SW 1271 (cell line): ENCODE data around the gene ANKRD40.
"Not testable (repeated sequence)": the region's sequence is repeated elsewhere in the genome, so short reads cannot be mapped to it uniquely, and the experiment has no call there.

ENCODE experiments used
- DNase-seq, 2 experiments: peaks; one replicate each; lab custom pipeline; 2025; lab: John Stamatoyannopoulos, UW

Gene ANKRD40, protein sequence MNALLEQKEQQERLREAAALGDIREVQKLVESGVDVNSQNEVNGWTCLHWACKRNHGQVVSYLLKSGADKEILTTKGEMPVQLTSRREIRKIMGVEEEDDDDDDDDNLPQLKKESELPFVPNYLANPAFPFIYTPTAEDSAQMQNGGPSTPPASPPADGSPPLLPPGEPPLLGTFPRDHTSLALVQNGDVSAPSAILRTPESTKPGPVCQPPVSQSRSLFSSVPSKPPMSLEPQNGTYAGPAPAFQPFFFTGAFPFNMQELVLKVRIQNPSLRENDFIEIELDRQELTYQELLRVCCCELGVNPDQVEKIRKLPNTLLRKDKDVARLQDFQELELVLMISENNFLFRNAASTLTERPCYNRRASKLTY

DNA sequence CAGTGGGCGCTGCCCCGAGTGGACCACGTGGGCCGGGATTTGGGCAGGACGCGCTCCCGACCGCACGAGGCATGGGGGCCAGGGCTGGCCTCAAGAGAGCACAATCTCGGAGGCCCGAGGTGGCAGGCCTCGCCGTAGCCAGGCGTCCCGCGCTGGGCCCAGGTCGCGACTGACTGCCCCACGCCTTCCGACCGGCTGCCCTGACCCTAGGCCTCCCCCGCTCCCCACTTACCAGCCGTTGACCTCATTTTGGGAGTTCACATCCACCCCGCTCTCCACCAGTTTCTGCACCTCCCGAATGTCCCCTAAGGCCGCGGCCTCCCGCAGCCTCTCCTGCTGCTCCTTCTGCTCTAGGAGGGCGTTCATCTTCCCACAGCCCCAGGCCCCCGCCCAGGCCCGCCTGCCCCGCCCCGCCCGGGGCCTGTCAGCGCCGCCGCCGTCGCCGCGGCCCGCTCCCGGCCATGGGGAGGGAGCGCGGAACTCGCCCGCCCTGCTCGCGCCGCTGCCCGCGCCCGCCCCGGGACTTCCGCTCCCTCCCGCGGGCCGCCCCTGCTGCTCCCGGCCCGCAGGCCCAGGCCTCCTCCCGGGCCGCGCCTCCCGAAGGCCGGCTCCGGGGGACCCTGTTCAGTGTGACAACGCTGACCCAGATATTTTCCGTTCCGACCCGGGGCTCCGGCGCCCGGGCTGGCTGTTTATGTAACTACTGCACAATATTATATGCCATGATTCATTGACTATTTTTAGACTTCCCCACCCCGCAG lies at the start of gene ANKRD40:
TSS of gene ANKRD40 (minus strand) at position 626 of the 761 bp plus-strand sequence. CDS start at position 366, 260 bp downstream.
- peak; percentile 32 to 88 for DNase-seq

DNA sequence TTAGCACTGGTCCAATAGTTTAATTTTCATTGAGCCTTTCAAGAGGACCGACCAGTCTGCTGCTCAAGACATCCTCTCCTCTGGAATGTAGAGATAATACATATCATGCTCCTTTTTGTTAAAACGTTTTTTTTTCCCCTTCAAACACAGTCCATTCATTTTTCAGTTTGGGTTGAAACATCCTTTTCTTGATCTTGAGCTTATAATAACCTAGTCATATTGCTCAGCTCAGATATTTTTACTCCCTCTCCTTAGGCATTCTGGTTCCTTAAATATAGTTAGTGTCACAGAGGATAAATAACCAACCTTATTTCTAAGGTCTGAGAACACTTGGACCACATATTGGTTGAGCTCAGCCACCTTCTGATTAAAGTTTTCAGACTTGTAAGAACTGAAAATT lies 46.8 kb upstream of the ANKRD40 start:
- DNase-seq, result no peak

DNA sequence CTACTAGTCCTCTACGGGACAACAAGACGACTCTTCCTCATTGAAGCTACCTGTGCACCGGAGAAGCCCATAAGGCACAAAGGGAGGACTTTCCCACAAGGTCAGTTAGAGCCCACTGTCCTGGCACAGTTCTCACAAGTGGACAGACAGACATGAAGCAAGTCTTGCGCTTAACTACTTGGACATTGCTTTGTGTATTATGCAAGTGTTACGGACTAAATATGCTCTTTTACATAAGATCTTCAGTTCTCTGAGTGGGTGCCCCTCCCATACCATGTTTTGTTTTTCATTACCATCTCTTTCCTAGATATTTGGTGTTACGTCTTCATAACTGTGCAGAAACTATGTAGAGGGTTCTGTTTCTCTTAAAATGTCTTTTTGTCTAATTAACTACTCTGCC lies 41.5 kb upstream of the ANKRD40 start:
- no peak for DNase-seq

DNA sequence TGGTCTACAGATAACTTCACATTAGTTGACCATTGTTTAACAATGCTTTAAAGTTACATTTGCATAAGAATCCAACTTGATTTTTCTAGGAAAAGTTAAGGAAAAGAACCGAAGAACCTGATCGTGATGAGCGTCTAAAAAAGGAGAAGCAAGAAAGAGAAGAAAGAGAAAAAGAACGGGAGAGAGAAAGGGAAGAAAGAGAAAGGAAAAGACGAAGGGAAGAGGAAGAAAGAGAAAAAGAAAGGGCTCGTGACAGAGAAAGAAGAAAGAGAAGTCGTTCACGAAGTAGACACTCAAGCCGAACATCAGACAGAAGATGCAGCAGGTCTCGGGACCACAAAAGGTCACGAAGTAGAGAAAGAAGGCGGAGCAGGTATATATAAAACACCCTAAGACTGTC lies 37.9 kb upstream of the ANKRD40 start:
- no peak for DNase-seq

DNA sequence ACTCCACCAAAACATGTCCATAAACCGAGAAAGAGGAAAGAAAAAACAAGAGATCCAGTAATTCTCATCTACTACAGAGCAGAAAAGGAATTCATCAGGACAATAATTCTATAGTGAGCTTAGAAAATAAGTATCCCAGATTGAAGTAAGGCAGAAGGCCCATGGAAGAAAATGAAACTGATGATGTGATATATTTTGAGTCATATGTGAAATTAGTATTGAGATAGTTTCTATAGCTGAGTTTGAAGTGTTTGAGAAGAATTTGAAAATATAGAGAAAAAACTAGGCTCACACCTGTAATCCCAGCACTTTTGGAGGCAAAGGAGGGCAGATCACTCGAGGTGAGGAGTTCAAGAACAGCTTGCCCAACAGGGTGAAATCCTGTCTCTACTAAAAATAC lies 31.4 kb upstream of the ANKRD40 start:
- no peak for DNase-seq

DNA sequence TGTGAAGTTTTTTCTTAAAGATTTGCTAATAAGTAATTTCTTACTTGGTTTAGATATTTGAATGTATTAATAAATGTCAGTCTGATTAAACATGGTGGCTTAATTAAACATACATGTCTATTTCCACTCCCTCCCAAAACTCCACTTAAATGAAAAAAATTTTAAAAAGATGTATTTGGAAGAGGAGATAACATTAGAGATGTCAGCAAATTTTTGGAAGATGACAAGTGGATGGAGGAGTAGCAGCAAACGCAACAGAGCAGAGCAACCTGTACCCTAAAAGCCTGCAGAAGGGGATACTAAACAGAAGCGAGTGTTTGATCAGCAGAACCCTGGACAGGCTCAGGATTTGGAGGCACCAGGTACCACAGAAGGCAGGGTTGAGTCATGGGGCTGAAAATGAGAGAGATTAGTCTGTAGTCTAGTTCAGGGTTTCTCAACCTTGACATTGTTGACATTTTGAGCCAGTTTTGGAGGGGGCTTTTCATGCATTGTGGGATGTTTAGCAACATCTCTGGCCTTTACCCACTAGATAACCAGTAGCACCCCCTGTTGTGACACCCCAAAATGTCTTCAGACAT lies 29.5 kb upstream of the ANKRD40 start:
- no peak for DNase-seq

DNA sequence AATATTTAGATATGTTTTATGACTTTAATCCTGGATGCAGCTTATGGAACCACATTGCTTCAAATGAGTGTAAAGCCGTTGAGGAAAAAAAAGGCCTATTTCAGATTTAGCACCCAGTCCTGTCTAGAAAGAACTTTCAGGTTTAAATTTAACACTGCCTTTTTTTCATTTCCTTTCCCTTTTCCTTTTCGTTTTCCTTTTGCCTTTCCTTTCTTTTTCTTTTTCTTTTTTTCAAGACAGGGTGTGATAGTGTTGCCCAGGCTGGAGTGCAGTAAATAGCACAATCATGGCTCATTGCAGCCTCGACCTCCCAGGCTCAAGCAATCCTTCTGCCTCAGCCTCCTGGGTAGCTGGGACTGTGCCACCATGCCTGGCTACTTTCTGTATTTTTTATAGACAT lies 27.6 kb upstream of the ANKRD40 start:
- DNase-seq, result no peak

DNA sequence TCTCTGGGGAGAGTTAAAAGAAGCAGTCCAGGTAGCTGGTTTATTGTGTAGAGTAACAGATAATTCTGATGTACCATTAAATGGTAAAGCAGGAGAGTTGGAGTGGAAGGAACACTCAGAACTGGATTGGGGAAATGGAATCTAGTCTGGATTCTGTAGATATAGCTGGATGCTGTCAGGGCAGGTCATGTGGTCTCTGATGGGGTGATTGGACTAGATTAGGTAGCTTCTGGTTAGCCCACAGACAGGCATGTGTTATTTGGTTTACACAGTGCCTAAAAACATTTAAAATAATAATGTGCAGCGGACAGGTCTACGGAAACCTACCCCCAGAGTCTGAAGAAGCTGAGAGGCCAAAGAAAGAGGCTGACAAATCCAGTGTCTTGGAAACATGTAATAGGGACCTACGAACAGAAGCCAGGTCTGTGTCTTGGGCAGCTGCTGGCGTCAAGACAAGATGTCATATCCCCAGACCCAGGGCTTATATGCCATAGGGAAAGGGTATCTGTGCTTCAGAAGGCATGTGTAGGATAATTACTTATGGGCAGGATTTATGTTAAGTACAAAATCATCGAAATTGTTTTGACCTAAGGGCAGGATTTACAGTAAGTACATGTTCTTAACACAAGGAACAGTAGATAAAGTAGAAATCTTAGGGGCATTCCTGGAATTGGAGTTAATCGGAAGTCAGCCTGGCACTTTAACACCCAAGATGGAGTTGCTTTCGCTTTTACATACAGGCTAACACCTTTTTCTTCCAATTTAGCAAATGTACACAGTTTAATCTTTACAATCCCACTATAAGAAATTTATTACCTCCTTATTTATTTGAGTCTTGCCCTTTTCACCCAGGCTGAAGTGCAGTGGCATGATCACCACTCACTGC lies 24.1 kb upstream of the ANKRD40 start:
- no peak for DNase-seq

DNA sequence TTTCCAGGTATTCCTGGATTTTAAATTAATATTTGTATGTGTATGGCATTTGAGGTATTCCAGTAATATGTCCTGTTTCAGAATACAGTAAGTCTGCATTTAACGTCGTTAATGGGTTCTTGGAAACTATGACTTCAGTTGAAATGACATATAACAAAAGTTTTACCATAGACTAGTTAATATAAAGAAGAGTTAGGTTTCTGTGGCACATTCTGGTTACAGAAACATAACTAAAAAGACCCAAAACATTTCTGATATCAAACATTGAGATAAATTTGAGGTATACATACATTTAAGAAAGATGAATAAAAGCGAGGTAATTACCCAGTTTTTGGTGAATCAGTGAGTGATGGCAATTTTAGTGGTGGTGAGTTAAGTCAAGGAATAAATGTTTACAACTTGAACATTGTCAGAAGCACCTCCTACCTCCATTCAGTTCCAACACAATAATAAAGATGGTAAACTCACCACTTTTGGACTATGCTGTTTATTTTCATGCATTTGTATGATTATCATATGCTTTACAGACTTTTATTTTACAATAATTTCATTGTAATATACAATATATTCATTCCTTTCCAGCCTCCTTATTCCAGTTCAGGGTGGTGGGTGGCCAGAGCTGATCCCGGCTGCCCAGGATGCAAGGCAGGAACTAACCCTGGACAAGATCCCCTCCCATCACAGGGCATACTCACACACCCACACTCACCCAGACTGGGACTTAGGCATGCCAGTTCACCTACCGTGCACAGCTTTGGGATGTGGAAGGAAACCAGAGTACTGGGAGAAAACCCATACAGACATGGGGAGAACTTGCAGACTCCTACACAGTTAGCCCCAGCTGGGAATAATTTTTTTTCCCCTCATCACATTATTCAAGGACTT lies 21.4 kb upstream of the ANKRD40 start:
- DNase-seq, result no peak

DNA sequence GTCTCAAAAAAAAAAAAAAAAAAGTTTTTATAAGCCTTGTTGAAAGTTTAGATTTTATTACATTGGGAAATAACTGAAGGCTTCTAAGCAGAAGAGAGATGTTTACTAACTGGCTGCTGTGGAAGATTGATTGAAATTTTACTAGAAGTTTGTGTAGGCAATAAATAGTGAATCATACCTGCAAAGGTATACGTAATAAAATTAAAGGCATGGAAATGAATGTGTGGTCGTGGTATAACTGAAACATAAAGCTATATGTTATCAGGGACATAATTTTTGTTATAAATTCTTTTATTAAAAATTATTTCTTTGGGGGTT lies 20.4 kb upstream of the ANKRD40 start:
- no peak for DNase-seq

DNA sequence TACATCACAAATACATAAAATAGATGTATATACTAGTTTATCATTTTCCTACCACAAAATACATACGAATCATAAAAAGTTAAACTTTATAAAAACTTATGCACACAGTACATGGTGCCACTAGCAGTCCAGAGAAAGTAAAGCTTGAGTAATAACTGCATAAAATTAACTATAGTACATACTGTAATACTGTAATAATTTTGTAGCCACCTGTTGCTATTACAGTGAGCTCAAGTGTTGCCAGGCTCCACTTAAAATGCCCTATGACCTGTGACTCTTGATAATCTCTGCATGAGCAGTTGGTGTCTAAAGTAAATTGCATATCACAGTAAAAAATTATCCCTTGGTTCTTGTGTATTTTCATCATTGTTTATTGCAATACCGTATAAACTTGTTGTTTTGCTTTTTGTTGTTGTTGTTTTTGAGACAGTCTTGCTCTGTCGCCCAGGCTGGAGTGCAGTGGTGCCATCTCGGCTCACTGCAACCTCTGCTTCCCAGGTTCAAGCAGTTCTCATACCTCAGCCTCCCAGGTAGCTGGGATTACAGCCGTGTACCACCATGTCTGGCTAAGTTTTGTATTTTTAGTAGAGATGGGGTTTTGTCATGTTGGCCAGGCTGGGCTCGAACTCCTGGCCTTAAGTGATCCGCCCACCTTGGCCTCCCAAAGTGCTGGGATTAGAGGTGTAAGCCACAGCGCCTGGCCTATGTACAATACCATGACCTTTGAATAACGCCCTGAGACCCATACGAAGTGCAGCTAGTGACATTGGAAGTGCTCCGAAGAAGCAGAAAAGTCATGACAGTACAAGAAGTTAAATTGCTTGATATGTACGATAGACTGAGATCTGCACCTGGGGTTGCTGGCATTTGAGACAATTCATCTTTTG lies 18.3 kb upstream of the ANKRD40 start:
- no peak for DNase-seq

DNA sequence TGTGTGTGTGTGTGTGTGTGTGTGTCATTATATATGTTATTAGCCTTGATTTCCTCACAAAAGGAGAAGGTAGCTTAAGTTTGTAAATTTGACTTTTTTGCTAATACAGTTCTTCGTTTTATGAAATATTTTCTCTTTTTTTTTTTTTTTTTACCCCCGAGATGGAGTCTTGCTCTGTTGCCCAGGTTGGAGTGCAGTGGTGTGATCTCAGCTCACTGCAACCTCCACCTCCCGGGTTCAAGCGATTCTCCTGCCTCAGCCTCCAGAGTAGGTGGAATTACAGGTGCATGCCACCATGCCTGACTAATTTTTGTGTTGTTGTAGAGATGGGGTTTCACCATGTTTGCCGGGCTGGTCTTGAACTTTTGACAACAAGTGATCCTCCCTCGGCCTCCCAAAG lies 16.9 kb upstream of the ANKRD40 start:
- DNase-seq, result not testable (repeated sequence)

DNA sequence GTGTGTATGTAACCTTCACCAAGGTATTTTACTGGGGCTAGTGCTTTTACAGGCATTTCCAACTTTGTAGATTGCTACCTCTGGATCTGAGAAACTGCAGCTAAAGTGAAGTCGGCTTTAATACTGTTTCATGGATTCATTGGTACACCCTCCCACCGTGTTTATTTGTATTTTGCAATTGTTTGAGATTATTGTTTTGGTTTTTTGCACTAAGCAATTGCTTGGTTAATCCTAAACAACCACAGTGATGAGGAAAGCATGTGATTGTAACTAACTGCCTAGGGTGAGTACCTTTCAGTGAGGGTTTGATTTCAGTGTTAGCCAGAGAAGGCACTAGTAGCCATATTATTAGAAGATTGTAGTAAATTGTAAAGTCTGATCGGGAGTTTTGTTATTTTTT lies 15.0 kb upstream of the ANKRD40 start:
- no peak for DNase-seq

DNA sequence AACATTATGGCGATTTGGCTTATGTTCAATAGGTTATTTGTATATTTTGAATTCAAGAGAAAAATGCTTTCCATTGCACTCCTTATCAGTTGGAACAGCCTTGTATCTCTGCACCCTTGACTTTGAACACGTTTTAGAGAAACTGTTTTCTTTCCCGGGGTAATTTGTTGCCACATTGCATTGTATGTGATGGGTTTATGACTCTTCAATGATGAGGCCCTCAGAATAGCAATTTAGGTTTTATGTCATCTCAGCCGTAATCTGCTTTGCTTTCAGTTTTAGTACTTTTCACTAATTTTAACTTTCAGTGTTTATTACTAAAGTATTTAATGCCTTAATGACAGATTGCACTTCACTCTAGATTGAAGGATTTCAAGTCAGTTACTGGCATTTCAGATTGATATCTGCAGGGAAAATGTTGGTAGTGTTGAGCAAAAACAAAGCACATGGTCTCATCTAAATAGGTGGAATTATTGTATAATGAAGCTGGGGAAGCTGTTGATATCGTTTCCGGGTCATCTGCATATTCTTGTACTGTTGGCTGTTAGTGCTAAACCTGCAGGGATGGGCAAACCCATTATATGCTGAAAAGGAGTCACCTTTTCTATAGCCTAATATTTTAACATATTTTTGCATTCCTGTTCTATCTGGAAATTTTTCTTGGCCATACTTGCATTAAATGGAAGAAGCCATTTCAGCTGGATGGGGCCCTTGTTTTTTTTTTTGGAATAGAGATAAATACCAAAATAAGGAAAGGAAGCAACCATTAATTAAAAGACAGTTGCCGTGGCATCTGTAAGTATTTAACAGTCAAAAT lies 13.7 kb upstream of the ANKRD40 start:
- peak in 1 of 2 experiments; percentile 25 for DNase-seq

DNA sequence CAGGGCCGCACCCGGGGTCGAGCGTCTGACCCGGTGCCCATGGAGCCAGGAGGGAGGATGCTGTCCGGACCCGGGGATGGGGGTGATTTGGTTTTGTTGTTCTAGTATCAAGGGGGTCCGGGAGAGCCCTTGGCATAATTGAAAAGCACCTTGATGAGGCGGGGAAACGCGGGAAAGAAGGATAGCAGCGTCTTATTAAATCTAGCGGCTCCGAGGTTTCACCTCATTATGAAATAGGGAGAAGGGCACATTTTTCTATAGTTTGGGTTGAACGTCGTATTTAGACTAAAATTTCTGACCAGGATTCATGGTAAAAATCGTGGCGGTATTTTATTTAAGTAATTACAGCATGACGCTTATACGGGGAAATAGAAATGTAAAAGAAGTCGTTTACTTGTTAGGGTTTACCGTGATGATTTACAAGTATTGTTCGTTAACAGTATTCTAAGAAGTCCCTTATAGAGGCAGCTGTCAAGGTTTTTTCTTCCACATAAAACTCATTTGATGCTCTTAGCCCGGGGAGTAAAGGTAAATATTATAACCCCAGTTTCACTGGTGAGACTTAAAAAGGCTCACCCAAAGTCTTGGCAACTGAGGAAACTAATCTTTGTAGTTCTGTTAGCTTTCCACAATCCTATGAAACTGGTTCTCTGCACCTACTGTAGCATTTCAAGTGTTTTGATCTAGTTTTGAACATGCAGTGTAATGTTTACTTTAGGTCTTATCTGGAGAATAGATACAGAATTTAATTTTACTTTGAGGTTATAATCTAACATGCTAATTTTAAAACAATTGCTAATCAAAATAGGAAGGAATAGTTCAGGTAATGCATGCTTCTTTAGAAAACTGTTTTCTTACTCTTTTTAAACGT lies 12.4 kb upstream of the ANKRD40 start:
- peak in 1 of 2 experiments; percentile 61 for DNase-seq

DNA sequence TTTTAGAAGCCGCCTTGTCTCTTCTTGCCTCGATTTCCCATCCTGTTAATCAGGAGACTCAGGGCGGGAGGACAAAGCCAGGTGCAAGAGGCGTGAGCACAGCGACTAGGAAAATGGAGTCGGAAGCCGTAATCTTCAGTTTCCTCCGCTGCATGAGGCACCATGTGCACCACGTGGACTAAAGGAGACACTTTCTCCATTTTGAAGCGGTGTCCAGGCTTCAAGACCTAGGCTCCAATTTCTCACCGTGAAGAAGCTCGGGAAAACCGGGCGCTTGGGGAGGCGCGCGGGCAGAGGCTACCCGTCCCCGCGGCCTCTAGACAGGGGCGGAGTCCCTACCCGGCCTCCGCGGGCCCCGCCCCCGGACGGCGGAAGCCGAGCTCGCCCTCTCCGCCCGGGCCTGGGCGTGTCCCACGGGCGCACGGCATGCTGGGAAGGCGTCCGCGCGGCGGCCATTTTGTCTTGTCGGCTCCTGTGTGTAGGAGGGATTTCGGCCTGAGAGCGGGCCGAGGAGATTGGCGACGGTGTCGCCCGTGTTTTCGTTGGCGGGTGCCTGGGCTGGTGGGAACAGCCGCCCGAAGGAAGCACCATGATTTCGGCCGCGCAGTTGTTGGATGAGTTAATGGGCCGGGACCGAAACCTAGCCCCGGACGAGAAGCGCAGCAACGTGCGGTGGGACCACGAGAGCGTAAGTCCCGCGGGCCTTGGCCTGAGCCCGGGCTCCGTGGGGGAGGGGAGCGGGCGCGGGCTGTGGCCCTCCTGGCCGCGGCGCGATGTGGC lies 11.6 kb upstream of the ANKRD40 start, which contains the start of gene LUC7L3:
TSS of gene LUC7L3 (plus strand) at position 460 of the 780 bp plus-strand sequence. CDS start at position 590, 130 bp downstream.
- DNase-seq, result peak; percentile 70 to 89

DNA sequence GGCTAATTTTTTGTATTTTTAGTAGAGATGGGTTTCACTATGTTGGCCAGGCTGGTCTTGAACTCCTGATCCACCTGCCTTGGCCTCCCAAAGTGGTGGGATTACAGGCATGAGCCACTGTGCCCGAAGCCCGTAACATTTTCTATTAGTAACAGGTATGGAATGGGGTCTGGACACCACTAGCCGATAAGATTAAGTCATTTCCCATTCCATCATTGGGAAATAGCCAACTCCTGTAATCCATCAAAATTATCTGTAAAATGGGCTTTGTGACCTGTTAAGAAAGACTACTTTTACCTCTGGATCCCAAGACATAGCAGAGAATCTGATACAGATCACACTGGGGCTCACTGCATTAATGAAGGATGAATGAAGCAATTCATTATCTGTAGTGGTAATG lies 7.8 kb upstream of the ANKRD40 start:
- DNase-seq, result no peak
